Chondrocyte (in vitro differentiated cells): ENCODE results near the gene TRMT1L. TPM values are rescaled to one million over a fixed set of nuclear protein-coding genes. Genes with fewer than 3 reads are reported as not detected.

Source experiments
- DNase-seq: peaks from one replicate; pipeline ENCODE4 v3.0.0; 2021; ENCODE audit warnings: mixed read lengths, low spot score
- H3K27ac Mint-ChIP-seq: one replicate; pipeline ENCODE4 v1.8.0; 2021; ENCODE audit warnings: mild to moderate bottlenecking, moderate library complexity, mixed read lengths; ENCODE audit not compliant: unreplicated experiment
- H3K27me3 Mint-ChIP-seq: 2 replicates; pipeline ENCODE4 v1.8.0; 2021; ENCODE audit warnings: low read depth, mixed read lengths
- H3K36me3 Mint-ChIP-seq: 2 replicates; pipeline ENCODE4 v1.8.0; 2021; ENCODE audit warnings: low read depth, mixed read lengths
- H3K4me1 Mint-ChIP-seq: 2 replicates; pipeline ENCODE4 v1.8.0; 2021; ENCODE audit warnings: low read depth, mild to moderate bottlenecking, mixed read lengths
- H3K4me3 Mint-ChIP-seq: one replicate; pipeline ENCODE4 v1.8.0; 2021; ENCODE audit warnings: mild to moderate bottlenecking, moderate library complexity, mixed read lengths; ENCODE audit not compliant: unreplicated experiment
- H3K9me3 Mint-ChIP-seq: 2 replicates; pipeline ENCODE4 v1.8.0; 2021; ENCODE audit warnings: low read depth, mixed read lengths
- total RNA-seq: library from RNA; stranded (reverse); gene quantifications from 3 replicates; pipeline ENCODE4 v1.2.1, GENCODE V29; 2021
- TF ChIP-seq, protein P1 (sequence below): fragments of 200-600 bp; sonication (generic); IDR thresholded peaks from 2 replicates; pipeline ENCODE4 v1.5.0; 2021; ENCODE audit warnings: antibody characterized with exemption, mild to moderate bottlenecking, moderate library complexity

TRMT1L gene
- total RNA-seq, 1 donor from 2014 or later, result 10.9 TPM

DNA sequence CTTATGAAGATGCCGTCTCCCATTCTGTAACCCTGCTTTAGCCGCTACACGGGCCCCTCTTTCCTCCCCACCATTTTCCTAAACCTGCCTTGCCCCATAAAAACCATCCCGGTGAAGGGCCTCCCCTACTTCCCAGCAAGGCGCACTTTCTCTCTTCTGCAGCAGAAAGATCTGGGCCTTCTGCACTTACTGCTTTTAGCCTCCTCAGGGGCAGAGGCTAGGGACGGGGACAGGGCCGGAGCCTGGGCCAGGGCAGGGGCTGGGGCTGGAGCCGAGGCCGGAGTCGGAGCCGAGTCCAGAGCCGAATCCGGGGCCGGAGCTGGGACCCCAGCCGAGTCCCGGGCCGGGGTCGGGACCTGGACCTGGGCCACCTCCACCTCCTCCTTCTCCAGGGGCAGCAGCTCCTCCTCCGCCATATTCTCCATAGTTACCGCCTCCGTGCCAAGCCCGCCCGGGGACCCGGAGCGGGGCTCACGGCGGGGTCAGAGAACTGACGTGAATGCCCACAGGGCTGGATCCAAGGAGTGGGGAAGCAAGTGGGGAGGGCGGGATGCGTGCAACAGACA, 382 bp downstream of the TRMT1L start:
- Mint-ChIP-seq H3K36me3 (peaks cover 3% of the 10 kb centered on the region), H3K4me1 (peaks cover 34% of the 10 kb centered on the region), H3K27ac (peak overlapping the region; percentile 99), H3K4me3 (peak overlapping the region; percentile 78), H3K27me3 (no peaks in the 10 kb centered on the region), H3K9me3 (no peaks in the 10 kb centered on the region)
- no peak for DNase-seq
- TF ChIP-seq, protein P1, sequence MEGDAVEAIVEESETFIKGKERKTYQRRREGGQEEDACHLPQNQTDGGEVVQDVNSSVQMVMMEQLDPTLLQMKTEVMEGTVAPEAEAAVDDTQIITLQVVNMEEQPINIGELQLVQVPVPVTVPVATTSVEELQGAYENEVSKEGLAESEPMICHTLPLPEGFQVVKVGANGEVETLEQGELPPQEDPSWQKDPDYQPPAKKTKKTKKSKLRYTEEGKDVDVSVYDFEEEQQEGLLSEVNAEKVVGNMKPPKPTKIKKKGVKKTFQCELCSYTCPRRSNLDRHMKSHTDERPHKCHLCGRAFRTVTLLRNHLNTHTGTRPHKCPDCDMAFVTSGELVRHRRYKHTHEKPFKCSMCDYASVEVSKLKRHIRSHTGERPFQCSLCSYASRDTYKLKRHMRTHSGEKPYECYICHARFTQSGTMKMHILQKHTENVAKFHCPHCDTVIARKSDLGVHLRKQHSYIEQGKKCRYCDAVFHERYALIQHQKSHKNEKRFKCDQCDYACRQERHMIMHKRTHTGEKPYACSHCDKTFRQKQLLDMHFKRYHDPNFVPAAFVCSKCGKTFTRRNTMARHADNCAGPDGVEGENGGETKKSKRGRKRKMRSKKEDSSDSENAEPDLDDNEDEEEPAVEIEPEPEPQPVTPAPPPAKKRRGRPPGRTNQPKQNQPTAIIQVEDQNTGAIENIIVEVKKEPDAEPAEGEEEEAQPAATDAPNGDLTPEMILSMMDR, result no peak

DNA sequence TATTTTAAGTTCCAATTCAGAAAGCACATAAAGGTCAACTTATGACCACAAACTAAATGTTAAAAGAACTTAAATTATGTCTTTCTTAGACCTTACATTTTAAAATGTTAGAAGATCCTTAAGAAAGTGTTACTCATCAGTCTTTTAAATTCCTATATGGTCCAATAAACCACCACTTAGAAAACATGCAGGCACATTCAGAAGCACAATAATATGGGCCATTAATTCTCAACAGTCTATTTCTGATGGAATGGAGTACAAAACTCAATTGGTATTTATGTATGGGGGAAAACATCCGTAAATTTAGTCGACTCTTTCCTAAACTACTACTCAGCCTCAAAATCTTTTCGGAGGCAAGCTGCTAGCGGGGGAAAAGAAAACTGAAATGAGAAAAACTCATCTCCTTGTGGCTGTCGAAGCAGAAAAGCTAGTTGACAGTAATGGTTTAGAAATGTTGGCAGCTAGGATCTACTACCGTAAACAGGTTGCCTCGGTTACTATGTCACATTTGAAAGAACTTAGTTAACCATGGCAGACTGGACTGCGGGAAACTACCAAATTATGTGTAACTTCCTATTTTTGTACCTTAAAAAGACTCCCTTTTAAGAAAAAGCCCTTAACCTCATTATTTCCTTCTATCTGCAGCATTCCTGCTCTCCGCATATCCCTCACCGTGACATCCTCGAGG, 1.0 kb downstream of the TRMT1L start:
- no peak for DNase-seq
- H3K4me1 Mint-ChIP-seq, result peaks cover 34% of the 10 kb centered on the region
- H3K27me3 Mint-ChIP-seq, result no peaks in the 10 kb centered on the region
- peak overlapping the region; percentile 99 for H3K27ac Mint-ChIP-seq
- peak overlapping the region; percentile 78 for H3K4me3 Mint-ChIP-seq
- H3K9me3 Mint-ChIP-seq, result no peaks in the 10 kb centered on the region
- H3K36me3 Mint-ChIP-seq, result peaks cover under 1% of the 10 kb centered on the region
- TF ChIP-seq, protein P1, result peak; percentile 4

DNA sequence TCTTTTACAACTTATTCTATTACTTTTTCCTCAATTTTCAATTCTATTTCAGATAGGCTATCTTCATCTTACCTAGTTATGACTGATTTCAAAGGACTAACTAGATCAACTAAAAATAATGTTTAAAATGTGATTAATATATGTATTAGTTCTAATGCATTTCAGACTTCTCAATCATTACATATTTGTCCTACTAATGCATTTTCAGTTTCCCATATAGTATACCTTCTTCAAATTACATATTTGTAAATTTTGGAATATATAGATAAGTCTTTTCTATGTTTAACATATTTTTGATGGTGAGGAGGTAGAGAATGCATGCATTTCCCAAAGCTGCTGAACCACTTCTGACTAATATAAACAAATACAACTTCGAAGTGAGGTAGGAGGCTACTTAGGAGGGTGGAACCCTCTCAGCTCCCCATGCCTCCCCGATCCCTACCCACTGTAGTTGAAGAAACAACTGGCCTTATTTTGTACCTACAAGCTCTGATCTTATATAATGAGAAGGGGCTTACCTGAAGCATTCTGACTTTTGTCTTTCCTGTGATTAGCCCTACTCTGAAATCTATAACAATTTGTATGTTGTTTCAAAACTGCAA, 1.7 kb downstream of the TRMT1L start:
- peaks cover 3% of the 10 kb centered on the region for H3K36me3 Mint-ChIP-seq
- H3K4me3 Mint-ChIP-seq, result peak overlapping the region; percentile 78
- no peak for DNase-seq
- H3K27ac Mint-ChIP-seq, result peak overlapping the region; percentile 99
- no peaks in the 10 kb centered on the region for H3K9me3 Mint-ChIP-seq
- TF ChIP-seq, protein P1, result no peak
- H3K27me3 Mint-ChIP-seq, result no peaks in the 10 kb centered on the region
- peaks cover 32% of the 10 kb centered on the region for H3K4me1 Mint-ChIP-seq

DNA sequence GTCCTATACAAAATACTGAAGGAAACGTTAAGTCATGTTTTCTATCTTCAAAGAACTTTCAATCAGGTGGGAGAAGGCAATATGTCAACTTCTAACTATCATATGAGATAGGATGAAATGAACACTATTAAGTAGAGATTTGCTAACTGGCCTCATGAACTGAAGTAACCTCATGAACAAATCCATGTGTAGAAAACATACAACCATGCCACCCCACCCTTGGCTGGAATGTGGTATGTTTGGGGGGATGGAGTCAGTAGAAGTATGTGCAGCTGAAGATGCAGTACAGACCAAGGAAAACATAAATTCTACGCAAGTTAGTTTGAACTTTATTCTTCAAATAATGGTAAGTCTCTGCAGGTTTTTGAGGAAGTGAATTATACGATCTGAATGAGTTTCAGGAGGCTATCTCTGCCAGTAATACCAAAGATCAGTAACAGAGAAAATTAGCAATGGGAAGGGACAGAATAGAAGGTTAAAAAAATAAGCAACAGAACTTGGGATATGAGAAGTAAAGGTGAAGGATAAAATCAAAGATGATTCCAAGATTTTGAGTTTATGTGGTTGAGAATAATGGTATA, 4.5 kb downstream of the TRMT1L start:
- no peaks in the 10 kb centered on the region for H3K27me3 Mint-ChIP-seq
- DNase-seq, result no peak
- H3K27ac Mint-ChIP-seq, result peak overlapping the region; percentile 4
- no peaks in the 10 kb centered on the region for H3K9me3 Mint-ChIP-seq
- peaks cover 21% of the 10 kb centered on the region for H3K4me1 Mint-ChIP-seq
- H3K4me3 Mint-ChIP-seq, result no peak overlapping the region
- TF ChIP-seq, protein P1, result no peak
- H3K36me3 Mint-ChIP-seq, result peaks cover 12% of the 10 kb centered on the region

DNA sequence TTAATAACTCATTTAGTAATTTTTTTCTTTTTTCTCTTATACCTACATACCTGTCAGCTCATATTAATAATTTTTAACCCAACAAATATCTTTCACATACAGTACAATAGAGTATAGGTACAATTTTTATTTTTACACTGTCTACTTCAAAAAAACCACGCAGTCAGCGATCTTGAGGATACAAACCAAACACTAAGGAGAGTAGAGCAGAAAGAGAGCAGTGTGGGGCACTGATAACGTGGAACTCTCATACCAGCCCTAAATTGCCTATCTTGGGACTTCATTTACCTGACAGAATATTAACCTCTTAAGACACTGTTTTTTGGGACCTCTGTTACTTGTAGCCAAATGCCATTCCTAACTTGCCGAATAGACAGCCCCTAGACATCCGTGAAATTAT, 5.5 kb downstream of the TRMT1L start:
- peaks cover 12% of the 10 kb centered on the region for H3K36me3 Mint-ChIP-seq
- H3K27me3 Mint-ChIP-seq, result no peaks in the 10 kb centered on the region
- H3K27ac Mint-ChIP-seq, result no peak overlapping the region
- H3K4me3 Mint-ChIP-seq, result no peak overlapping the region
- peaks cover 21% of the 10 kb centered on the region for H3K4me1 Mint-ChIP-seq
- TF ChIP-seq, protein P1, result no peak
- H3K9me3 Mint-ChIP-seq, result no peaks in the 10 kb centered on the region
- DNase-seq, result no peak
